Activated naive CD8-positive, alpha-beta T cell treated with anti-CD3 and anti-CD28 coated beads, Interleukin-2, amount 10 ng/mL, durations not matched to agents 7 days and 5 days (primary cell): ENCODE results near the gene TMEM59. TPM values are rescaled to one million over a fixed set of nuclear protein-coding genes. Genes with fewer than 3 reads are reported as not detected.
"Not testable (repeated sequence)": the region's sequence is repeated elsewhere in the genome, so short reads cannot be mapped to it uniquely, and the experiment has no call there.

Source experiments
- ATAC-seq: fragments of 150-1000 bp; cut with Tn5 transposase; one replicate; pipeline ENCODE4 v1.10.0; 2021; ENCODE audit warnings: low read depth, moderate library complexity
- POLR2A ChIA-PET: fragments of 350-600 bp; sonication (Branson Sonifier 250); formaldehyde crosslinking; loops from one replicate; lab custom pipeline; 2021; ENCODE audit warnings: antibody characterized with exemption; lab: Charles Lee
- DNase-seq: peaks from one replicate; pipeline ENCODE4 v3.0.0; 2021
- H3K27ac Mint-ChIP-seq: one replicate; pipeline ENCODE4 v1.8.0; 2022; ENCODE audit warnings: mild to moderate bottlenecking, mixed read lengths
- H3K27me3 Mint-ChIP-seq: one replicate; pipeline ENCODE4 v1.8.0; 2022; ENCODE audit warnings: mild to moderate bottlenecking, moderate library complexity, mixed read lengths
- H3K36me3 Mint-ChIP-seq: one replicate; pipeline ENCODE4 v1.8.0; 2021; ENCODE audit warnings: mild to moderate bottlenecking, mixed read lengths
- H3K4me1 Mint-ChIP-seq: one replicate; pipeline ENCODE4 v1.8.0; 2021; ENCODE audit warnings: mixed read lengths
- H3K4me3 Mint-ChIP-seq: one replicate; pipeline ENCODE4 v1.8.0; 2022; ENCODE audit warnings: mild to moderate bottlenecking, moderate library complexity, mixed read lengths
- H3K9me3 Mint-ChIP-seq: one replicate; pipeline ENCODE4 v1.8.0; 2021; ENCODE audit warnings: mixed read lengths
- total RNA-seq, 2 experiments: library from RNA; stranded (reverse); gene quantifications; one replicate each; pipeline ENCODE4 v1.2.3, GENCODE V29; 2021

The TMEM59 gene
- total RNA-seq, 2 experiments from 2014 or later = 182 to 192 TPM

- DNase-seq (no peak), ATAC-seq (no peak)
- peaks cover 7% of the 10 kb centered on the region for H3K4me1 Mint-ChIP-seq
- no peaks in the 10 kb centered on the region for H3K9me3 Mint-ChIP-seq
- H3K36me3 Mint-ChIP-seq = peaks cover 11% of the 10 kb centered on the region
- H3K4me3 Mint-ChIP-seq = no peak overlapping the region
- POLR2A ChIA-PET = no interaction called here
- H3K27ac Mint-ChIP-seq = no peak overlapping the region
- no peaks in the 10 kb centered on the region for H3K27me3 Mint-ChIP-seq
These were observed 6.2 kb downstream of the TMEM59 start for GRCh38 chr1:54046671-54047383.

GRCh38 chr1:54045496-54045895 is 7.5 kb downstream of the TMEM59 start:
- ATAC-seq = no peak
- H3K36me3 Mint-ChIP-seq = peaks cover 13% of the 10 kb centered on the region
- POLR2A ChIA-PET = no interaction called here

GRCh38 chr1:54041806-54042205 is 11.2 kb downstream of the TMEM59 start:
- Mint-ChIP-seq H3K9me3 (no peaks in the 10 kb centered on the region), H3K36me3 (peaks cover 25% of the 10 kb centered on the region), H3K4me3 (no peak overlapping the region), H3K27ac (no peak overlapping the region), H3K27me3 (no peaks in the 10 kb centered on the region), H3K4me1 (no peaks in the 10 kb centered on the region)
- no peak for ATAC-seq
- DNase-seq = no peak
- POLR2A ChIA-PET = interaction anchor here (1.4 kb wide), 1 partner anchor 12 kb away, joined by 3 read pairs; the partner anchor contains the start of genes TCEANC2 and TMEM59

More at GRCh38 chr1:54045496-54045895, 7.5 kb downstream of the TMEM59 start:
- Mint-ChIP-seq H3K9me3 (no peaks in the 10 kb centered on the region), H3K4me1 (peaks cover 7% of the 10 kb centered on the region), H3K4me3 (no peak overlapping the region), H3K27ac (no peak overlapping the region), H3K27me3 (no peaks in the 10 kb centered on the region)
- no peak for DNase-seq

GRCh38 chr1:54037476-54037875 is 15.5 kb downstream of the TMEM59 start:
- Mint-ChIP-seq H3K4me1 (no peaks in the 10 kb centered on the region), H3K36me3 (peaks cover 27% of the 10 kb centered on the region), H3K9me3 (no peaks in the 10 kb centered on the region), H3K4me3 (no peak overlapping the region), H3K27ac (no peak overlapping the region), H3K27me3 (no peaks in the 10 kb centered on the region)
- POLR2A ChIA-PET = no interaction called here
- DNase-seq (no peak), ATAC-seq (no peak)

GRCh38 chr1:54028306-54029251 is 24.4 kb downstream of the TMEM59 start:
- H3K4me3 Mint-ChIP-seq = no peak overlapping the region

GRCh38 chr1:54027848-54028247 is 25.2 kb downstream of the TMEM59 start:
- no peaks in the 10 kb centered on the region for H3K4me1 Mint-ChIP-seq
- POLR2A ChIA-PET = no interaction called here
- H3K9me3 Mint-ChIP-seq = no peaks in the 10 kb centered on the region
- no peaks in the 10 kb centered on the region for H3K27me3 Mint-ChIP-seq
- peaks cover 12% of the 10 kb centered on the region for H3K36me3 Mint-ChIP-seq
- ATAC-seq (no peak), DNase-seq (no peak)
- H3K27ac Mint-ChIP-seq = no peak overlapping the region
- no peak overlapping the region for H3K4me3 Mint-ChIP-seq

More at GRCh38 chr1:54028306-54029251, 24.4 kb downstream of the TMEM59 start:
- Mint-ChIP-seq H3K9me3 (no peaks in the 10 kb centered on the region), H3K4me1 (no peaks in the 10 kb centered on the region), H3K27ac (no peak overlapping the region), H3K36me3 (peaks cover 12% of the 10 kb centered on the region), H3K27me3 (no peaks in the 10 kb centered on the region)
- POLR2A ChIA-PET = no interaction called here
- DNase-seq = no peak
- ATAC-seq = no peak

GRCh38 chr1:54024811-54025210 is 28.2 kb downstream of the TMEM59 start:
- H3K4me1 Mint-ChIP-seq, H3K4me3 Mint-ChIP-seq, ATAC-seq, H3K27me3 Mint-ChIP-seq, POLR2A ChIA-PET, H3K36me3 Mint-ChIP-seq, DNase-seq, H3K9me3 Mint-ChIP-seq, H3K27ac Mint-ChIP-seq: not testable (repeated sequence)

GRCh38 chr1:54024358-54024757 is 28.6 kb downstream of the TMEM59 start:
- ATAC-seq (no peak), DNase-seq (no peak)
- no peaks in the 10 kb centered on the region for H3K9me3 Mint-ChIP-seq
- no peaks in the 10 kb centered on the region for H3K27me3 Mint-ChIP-seq
- no peak overlapping the region for H3K4me3 Mint-ChIP-seq
- no peak overlapping the region for H3K27ac Mint-ChIP-seq
- POLR2A ChIA-PET = no interaction called here
- H3K4me1 Mint-ChIP-seq = no peaks in the 10 kb centered on the region
- H3K36me3 Mint-ChIP-seq = peaks cover 7% of the 10 kb centered on the region

- H3K4me1 Mint-ChIP-seq, POLR2A ChIA-PET, H3K27me3 Mint-ChIP-seq, H3K4me3 Mint-ChIP-seq, H3K9me3 Mint-ChIP-seq, ATAC-seq, H3K36me3 Mint-ChIP-seq, H3K27ac Mint-ChIP-seq, DNase-seq: not testable (repeated sequence)
These were observed 33.3 kb downstream of the TMEM59 start for GRCh38 chr1:54019562-54020176.

- ATAC-seq = no peak
- Mint-ChIP-seq H3K4me3 (no peak overlapping the region), H3K36me3 (no peaks in the 10 kb centered on the region), H3K27me3 (no peaks in the 10 kb centered on the region), H3K4me1 (no peaks in the 10 kb centered on the region), H3K27ac (no peak overlapping the region), H3K9me3 (no peaks in the 10 kb centered on the region)
- POLR2A ChIA-PET = interaction anchor here (0.6 kb wide), 1 partner anchor 485 kb away, joined by 3 read pairs; no protein-coding TSS in a partner anchor
- DNase-seq = no peak
These were observed 34.4 kb downstream of the TMEM59 start for GRCh38 chr1:54018635-54019034.

- DNase-seq (no peak), ATAC-seq (no peak)
- no peaks in the 10 kb centered on the region for H3K9me3 Mint-ChIP-seq
- H3K4me1 Mint-ChIP-seq = no peaks in the 10 kb centered on the region
- no peaks in the 10 kb centered on the region for H3K36me3 Mint-ChIP-seq
- POLR2A ChIA-PET = no interaction called here
- H3K27ac Mint-ChIP-seq = no peak within 1 kb of the TSS
- no peaks in the 10 kb centered on the region for H3K27me3 Mint-ChIP-seq
- no peak within 1 kb of the TSS for H3K4me3 Mint-ChIP-seq
These were observed 35.0 kb downstream of the TMEM59 start, which contains the start of gene LDLRAD1 for GRCh38 chr1:54017979-54018378. Gene LDLRAD1, minus strand, starts transcription at chr1:54018186. Its CDS starts 74 bp downstream, at chr1:54018112.

- DNase-seq = no peak
- H3K9me3 Mint-ChIP-seq = no peaks in the 10 kb centered on the region
- H3K4me3 Mint-ChIP-seq = no peak overlapping the region
- POLR2A ChIA-PET = interaction anchor here (0.5 kb wide), 1 partner anchor 958 kb away, joined by 4 read pairs; no protein-coding TSS in a partner anchor
- no peak overlapping the region for H3K27ac Mint-ChIP-seq
- H3K27me3 Mint-ChIP-seq = no peaks in the 10 kb centered on the region
- ATAC-seq = no peak
- H3K36me3 Mint-ChIP-seq = no peaks in the 10 kb centered on the region
- no peaks in the 10 kb centered on the region for H3K4me1 Mint-ChIP-seq
These were observed 36.4 kb downstream of the TMEM59 start for GRCh38 chr1:54016343-54017282.
